Right lobe of liver (tissue), 6 donors: ENCODE results near the gene NLRP5. TPM values are rescaled to one million over a fixed set of nuclear protein-coding genes. Genes with fewer than 3 reads are reported as not detected.
A peak's percentile ranks its signal among the peaks of the same experiment; 100 is the strongest.

Experiments used
- ATAC-seq, 4 donors: fragments of 200-7000 bp; cut with Tn5 transposase; one replicate each; pipeline ENCODE4 v1.9.1; 2020; ENCODE audit warnings: mild to moderate bottlenecking in 4 of 4, moderate library complexity in 4 of 4
- DNase-seq, 3 donors: peaks; one replicate each; pipeline ENCODE4 v3.0.0-alpha.2; 2020
- H3K27ac ChIP-seq, 3 donors: fragments of 200-600 bp; one replicate each; pipeline ENCODE4 v1.8.0; 2022
- H3K27me3 ChIP-seq, 2 donors: fragments of 200-600 bp; one replicate each; pipeline ENCODE4 v1.8.0; 2022
- H3K36me3 ChIP-seq, 4 donors: fragments of 200-600 bp; sonication (generic) in 1 of 4; one replicate each; pipeline versions ENCODE4 v1.5.1 to v1.8.0; 2017 to 2022; ENCODE audit warnings: control low read depth in 1 of 4
- H3K4me1 ChIP-seq, 4 donors: fragments of 200-600 bp; sonication (generic) in 1 of 4; one replicate each; pipeline versions ENCODE4 v1.5.1 to v1.8.0; 2017 to 2022; ENCODE audit warnings: control low read depth in 1 of 4
- H3K4me3 ChIP-seq, 3 donors: fragments of 200-600 bp; one replicate each; pipeline ENCODE4 v1.8.0; 2022
- H3K9me3 ChIP-seq, 4 donors: fragments of 200-600 bp; sonication (generic) in 1 of 4; one replicate each; pipeline versions ENCODE4 v1.5.1 to v1.8.0; 2017 to 2022; ENCODE audit warnings: control low read depth in 1 of 4
- POLR2A ChIP-seq: fragments of 450-650 bp; IDR thresholded peaks from one replicate; pipeline ENCODE4 v1.6.1; 2017; ENCODE audit warnings: antibody characterized with exemption, mild to moderate bottlenecking
- whole genome bisulfite sequencing: methylation state at CpG from one replicate; pipeline ENCODE4 v1.1.6; 2018; ENCODE audit warnings: low coverage, low lambda C conversion rate; ENCODE audit not compliant: insufficient coverage; ENCODE audit errors: missing lambda C conversion rate; 5-methylcytosine and 5-hydroxymethylcytosine counted together
- intact Hi-C, 2 donors: fragments of 100-400 bp; cut with DNase I; formaldehyde crosslinking; loops; one replicate each; pipeline versions ENCODE4 v1.11.2 to v1.14.1; 2022
- total RNA-seq, 6 experiments: library from RNA; depleted of rRNA in 2 of 6; stranded (reverse); fragments of >200 nt in 2 of 6; fragmentation: NEBNext Ultra II Directional in 3 of 6; extraction: Animal tissue kit (Norgen Biotek cat#: 25700) in 3 of 6; gene quantifications; one replicate each; pipeline versions ENCODE4 v1.1.0 to v1.2.4, GENCODE V29; 2016 to 2023
- TF ChIP-seq, protein P1 (sequence below), 4 donors: fragments of 200-600 bp in 3 of 4; fragments of 450-650 bp in 1 of 4; IDR thresholded peaks; one replicate each; pipeline versions ENCODE4 v1.5.1 to v1.8.0; 2016 to 2022; ENCODE audit warnings: antibody characterized with exemption in 4 of 4, mild to moderate bottlenecking in 2 of 4
- donor health status: DM: no; HTN: yes; CAD: no.
- donor health status: DM: no; HTN: no; CAD: no.
- donor health status: DM: no; HTN: no; CAD: no.
- donor health status: DM: no; HTN: yes; CAD: no.
- donor health status: DM: no; HTN: yes; CAD: no.

NLRP5 gene
- total RNA-seq, 6 experiments from 2014 or later = not detected

DNA sequence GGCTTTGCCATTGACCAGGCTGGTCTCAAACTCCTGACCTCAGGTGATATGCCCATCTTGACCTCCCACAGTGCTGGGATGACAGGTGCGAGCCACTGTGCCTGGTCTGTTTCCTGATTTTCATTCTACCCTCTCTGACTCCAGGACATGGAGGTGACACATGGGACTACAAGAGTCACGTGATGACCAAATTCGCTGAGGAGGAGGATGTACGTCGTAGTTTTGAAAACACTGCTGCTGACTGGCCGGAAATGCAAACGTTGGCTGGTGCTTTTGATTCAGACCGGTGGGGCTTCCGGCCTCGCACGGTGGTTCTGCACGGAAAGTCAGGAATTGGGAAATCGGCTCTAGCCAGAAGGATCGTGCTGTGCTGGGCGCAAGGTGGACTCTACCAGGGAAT lies 40.2 kb downstream of the NLRP5 start:
- H3K27ac ChIP-seq = no peak overlapping the region
- ATAC-seq (no peak), DNase-seq (no peak)
- H3K9me3 ChIP-seq = no peaks in the 10 kb centered on the region
- H3K36me3 ChIP-seq = no peaks in the 10 kb centered on the region
- 72% methylated on average over 11 of the region's 15 CpGs for WGBS
- TF ChIP-seq, protein P1, sequence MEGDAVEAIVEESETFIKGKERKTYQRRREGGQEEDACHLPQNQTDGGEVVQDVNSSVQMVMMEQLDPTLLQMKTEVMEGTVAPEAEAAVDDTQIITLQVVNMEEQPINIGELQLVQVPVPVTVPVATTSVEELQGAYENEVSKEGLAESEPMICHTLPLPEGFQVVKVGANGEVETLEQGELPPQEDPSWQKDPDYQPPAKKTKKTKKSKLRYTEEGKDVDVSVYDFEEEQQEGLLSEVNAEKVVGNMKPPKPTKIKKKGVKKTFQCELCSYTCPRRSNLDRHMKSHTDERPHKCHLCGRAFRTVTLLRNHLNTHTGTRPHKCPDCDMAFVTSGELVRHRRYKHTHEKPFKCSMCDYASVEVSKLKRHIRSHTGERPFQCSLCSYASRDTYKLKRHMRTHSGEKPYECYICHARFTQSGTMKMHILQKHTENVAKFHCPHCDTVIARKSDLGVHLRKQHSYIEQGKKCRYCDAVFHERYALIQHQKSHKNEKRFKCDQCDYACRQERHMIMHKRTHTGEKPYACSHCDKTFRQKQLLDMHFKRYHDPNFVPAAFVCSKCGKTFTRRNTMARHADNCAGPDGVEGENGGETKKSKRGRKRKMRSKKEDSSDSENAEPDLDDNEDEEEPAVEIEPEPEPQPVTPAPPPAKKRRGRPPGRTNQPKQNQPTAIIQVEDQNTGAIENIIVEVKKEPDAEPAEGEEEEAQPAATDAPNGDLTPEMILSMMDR (IDR thresholded peaks at IDR 0.05) = no peak
- no peak for TF ChIP-seq POLR2A
- H3K4me3 ChIP-seq = no peak overlapping the region
- H3K4me1 ChIP-seq = no peaks in the 10 kb centered on the region
- intact Hi-C loops = no loop called here
- H3K27me3 ChIP-seq = no peaks in the 10 kb centered on the region

DNA sequence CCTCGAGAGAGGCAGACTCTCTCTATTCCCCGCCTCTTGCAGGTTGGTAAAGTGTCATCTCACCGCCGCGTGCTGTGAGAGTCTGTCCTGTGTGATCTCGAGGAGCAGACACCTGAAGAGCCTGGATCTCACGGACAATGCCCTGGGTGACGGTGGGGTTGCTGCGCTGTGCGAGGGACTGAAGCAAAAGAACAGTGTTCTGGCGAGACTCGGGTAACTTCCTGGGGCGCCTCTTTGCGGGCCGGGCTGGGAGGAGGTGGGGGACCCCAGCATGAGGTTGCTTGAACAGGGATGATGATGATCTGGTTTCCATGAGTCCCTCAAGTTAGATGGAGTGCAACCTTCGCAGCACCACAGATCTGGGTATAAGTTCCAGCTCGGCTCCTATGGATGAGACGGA lies 67.0 kb downstream of the NLRP5 start:
- Histone ChIP-seq H3K36me3 (no peaks in the 10 kb centered on the region), H3K27ac (no peak overlapping the region), H3K4me3 (no peak overlapping the region), H3K4me1 (no peaks in the 10 kb centered on the region), H3K27me3 (no peaks in the 10 kb centered on the region), H3K9me3 (no peaks in the 10 kb centered on the region)
- 73% methylated on average over 9 of the region's 18 CpGs for WGBS
- TF ChIP-seq, protein P1 (IDR thresholded peaks at IDR 0.05) = no peak
- TF ChIP-seq POLR2A = no peak
- ATAC-seq (no peak), DNase-seq (no peak)
- intact Hi-C loops = no loop called here

DNA sequence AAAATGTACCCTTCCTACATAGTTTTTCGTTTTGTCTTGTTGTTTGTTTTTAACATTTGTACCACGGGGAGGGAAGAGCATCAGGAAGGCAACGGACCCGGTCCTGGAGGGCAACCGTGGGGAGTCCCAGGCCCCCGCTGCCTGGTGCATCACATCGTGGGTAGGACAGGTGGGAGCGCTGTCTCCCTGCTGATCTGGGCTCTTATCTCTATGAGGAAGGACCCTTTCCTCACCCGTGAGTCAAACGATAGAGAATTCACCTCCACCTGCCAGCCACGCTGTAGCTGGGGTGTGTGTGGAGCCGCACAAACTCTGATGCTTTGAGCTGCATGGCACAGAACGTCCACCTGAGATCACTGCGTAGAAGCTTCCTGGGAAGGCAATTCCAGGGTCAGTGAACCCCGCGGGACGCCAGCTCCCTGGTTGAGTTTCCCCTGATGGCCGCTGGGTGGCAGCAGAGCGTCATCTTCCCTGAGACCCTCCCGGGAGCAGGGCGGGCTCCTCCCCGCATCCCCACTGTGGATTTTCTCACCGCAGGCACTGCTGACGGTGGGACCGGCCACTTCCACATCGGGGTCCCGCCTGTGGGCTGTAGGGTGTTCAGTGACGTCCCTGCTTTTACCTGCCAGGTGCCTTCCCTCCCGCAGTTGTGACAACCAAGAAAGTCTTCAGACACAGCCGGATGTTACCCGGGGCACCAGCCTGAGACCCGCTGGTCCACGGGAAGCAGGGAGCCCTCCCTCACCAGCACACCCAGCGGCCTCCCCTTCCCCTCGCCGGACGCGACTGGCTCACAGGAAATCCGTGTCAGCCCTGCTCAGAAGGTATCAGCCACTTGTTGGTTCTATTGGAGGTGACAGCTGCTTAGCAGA lies 79.8 kb downstream of the NLRP5 start:
- DNase-seq (peak; percentile 79 to 82 (median 80)), ATAC-seq (peak; percentile 84 to 94 (median 91))
- Histone ChIP-seq H3K36me3 (no peaks in the 10 kb centered on the region), H3K27me3 (no peaks in the 10 kb centered on the region), H3K9me3 (no peaks in the 10 kb centered on the region), H3K4me1 (peaks cover 0 to 9% (median 0%) of the 10 kb centered on the region in 4 donors), H3K27ac (no peak overlapping the region), H3K4me3 (no peak overlapping the region)
- whole genome bisulfite sequencing = 7% methylated on average over 14 of the region's 39 CpGs
- TF ChIP-seq POLR2A = no peak
- TF ChIP-seq, protein P1 (IDR thresholded peaks at IDR 0.05) = peak; percentile 84 to 93 (median 92)
- intact Hi-C loops = no loop called here

DNA sequence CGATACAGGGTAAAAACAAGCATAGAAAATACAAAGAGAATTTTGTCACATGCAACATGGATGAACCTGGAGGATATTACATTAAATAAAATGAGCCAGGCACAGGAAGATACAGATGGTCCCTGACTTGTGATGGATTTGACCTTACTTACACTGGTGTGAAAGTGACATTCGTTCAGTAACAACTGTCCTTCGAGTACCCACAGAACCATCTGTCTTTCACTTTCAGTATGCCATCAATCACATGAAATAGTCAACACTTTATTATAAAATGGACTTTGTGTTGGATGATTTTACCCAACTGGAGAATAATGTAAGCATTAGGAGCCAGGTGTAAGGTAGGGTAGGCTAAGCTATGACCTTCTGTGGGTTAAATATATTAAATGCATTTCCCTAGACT lies 83.1 kb downstream of the NLRP5 start:
- Histone ChIP-seq H3K4me3 (no peak overlapping the region), H3K27ac (no peak overlapping the region), H3K27me3 (no peaks in the 10 kb centered on the region), H3K36me3 (no peaks in the 10 kb centered on the region), H3K9me3 (no peaks in the 10 kb centered on the region), H3K4me1 (peaks cover 0 to 9% (median 0%) of the 10 kb centered on the region in 4 donors)
- DNase-seq (no peak), ATAC-seq (no peak)
- 73% methylated on average over 3 of the region's 3 CpGs for WGBS
- intact Hi-C loops = loop anchor here in 1 of 2 donors (10.0 kb wide), 1 partner anchor 105 kb away; the partner anchor contains the start of gene GALP
- TF ChIP-seq, protein P1 (IDR thresholded peaks at IDR 0.05) = no peak
- TF ChIP-seq POLR2A = no peak
